Left lung (tissue), 10 donors: ENCODE measurements around the gene YAP1. TPM values are rescaled to one million over a fixed set of nuclear protein-coding genes. Genes with fewer than 3 reads are reported as not detected.

Experiments
- ATAC-seq: fragments of 200-7000 bp; cut with Tn5 transposase; one replicate; pipeline ENCODE4 v1.9.1; 2020; ENCODE audit warnings: moderate library complexity
- DNase-seq, 4 donors: peaks; one replicate each; pipeline ENCODE4 v3.0.0-alpha.2; 2013 to 2020
- H3K27ac ChIP-seq, 2 donors: fragments of 200-600 bp; sonication (generic) in 1 of 2; one replicate each; pipeline versions ENCODE4 v1.5.0 to v1.8.0; 2020 to 2021
- H3K27me3 ChIP-seq, 2 donors: fragments of 200-600 bp; sonication (generic) in 1 of 2; one replicate each; pipeline versions ENCODE4 v1.5.0 to v1.8.0; 2020 to 2021
- H3K36me3 ChIP-seq, 2 donors: fragments of 200-600 bp; sonication (generic) in 1 of 2; one replicate each; pipeline versions ENCODE4 v1.5.0 to v1.8.0; 2020 to 2021
- H3K4me1 ChIP-seq, 2 donors: fragments of 200-600 bp; one replicate each; pipeline ENCODE4 v1.8.0; 2021
- H3K4me3 ChIP-seq, 2 donors: fragments of 200-600 bp; sonication (generic) in 1 of 2; one replicate each; pipeline versions ENCODE4 v1.5.0 to v1.8.0; 2020 to 2021; ENCODE audit warnings: mild to moderate bottlenecking in 1 of 2
- H3K9me3 ChIP-seq, 2 donors: fragments of 200-600 bp; sonication (generic) in 1 of 2; one replicate each; pipeline versions ENCODE4 v1.5.0 to v1.8.0; 2020 to 2021
- CTCF ChIP-seq, 2 donors: fragments of 200-600 bp; sonication (generic) in 1 of 2; IDR thresholded peaks; one replicate each; pipeline versions ENCODE4 v1.5.0 to v1.8.0; 2021; ENCODE audit warnings: antibody characterized with exemption in 2 of 2
- intact Hi-C, 2 donors: fragments of 100-400 bp; cut with DNase I; formaldehyde crosslinking; loops; one replicate each; pipeline versions ENCODE4 v1.11.2 to v1.14.2; 2022
- polyA plus RNA-seq, 6 donors: library from polyadenylated mRNA; unstranded; fragments of 120-200 nt; gene quantifications; one replicate each; pipeline ENCODE4 v1.2.1, GENCODE V29; 2013; ENCODE audit not compliant: insufficient read length in 6 of 6
- total RNA-seq, 2 donors: library from RNA; stranded (reverse); fragmentation: NEBNext Ultra II Directional; extraction: Animal tissue kit (Norgen Biotek cat#: 25700); gene quantifications; one replicate each; pipeline ENCODE4 v1.2.1, GENCODE V29; 2021
- donor health status: DM: no; HTN: yes; CAD: no.
- donor health status: DM: no; HTN: no; CAD: no.

Gene YAP1
- total and polyA plus RNA-seq, 8 donors = 105 to 384 (median 335) TPM

- H3K36me3 ChIP-seq = peaks cover 0 to 9% of the 10 kb centered on the region in 2 donors
- H3K27ac ChIP-seq = peak overlapping the region in 1 of 2 donors; percentile 84
- no peak for TF ChIP-seq CTCF (IDR thresholded peaks at IDR 0.05)
- peaks cover 0 to 4% of the 10 kb centered on the region in 2 donors for H3K4me1 ChIP-seq
- intact Hi-C loops = no loop called here
- H3K4me3 ChIP-seq = no peak overlapping the region
- no peaks in the 10 kb centered on the region for H3K27me3 ChIP-seq
- ATAC-seq (no peak), DNase-seq (no peak)
- no peaks in the 10 kb centered on the region for H3K9me3 ChIP-seq
These were observed 69.1 kb downstream of the YAP1 start for GRCh38 chr11:102179371-102179770.

GRCh38 chr11:102184269-102184987, 74.2 kb downstream of the YAP1 start:
- Histone ChIP-seq H3K27me3 (no peaks in the 10 kb centered on the region), H3K4me3 (no peak overlapping the region), H3K9me3 (no peaks in the 10 kb centered on the region), H3K27ac (no peak overlapping the region), H3K36me3 (no peaks in the 10 kb centered on the region), H3K4me1 (peaks cover 11 to 14% of the 10 kb centered on the region in 2 donors)
- DNase-seq (no peak), ATAC-seq (no peak)
- intact Hi-C loops = no loop called here
- TF ChIP-seq CTCF (IDR thresholded peaks at IDR 0.05) = no peak

- peak overlapping the region in 1 of 2 donors; percentile 54 for H3K27ac ChIP-seq
- no peak for TF ChIP-seq CTCF (IDR thresholded peaks at IDR 0.05)
- intact Hi-C loops = no loop called here
- no peak overlapping the region for H3K4me3 ChIP-seq
- no peaks in the 10 kb centered on the region for H3K36me3 ChIP-seq
- H3K27me3 ChIP-seq = no peaks in the 10 kb centered on the region
- H3K9me3 ChIP-seq = no peaks in the 10 kb centered on the region
- H3K4me1 ChIP-seq = peaks cover 11 to 14% of the 10 kb centered on the region in 2 donors
- ATAC-seq (peak; percentile 20), DNase-seq (no peak)
These were observed 76.4 kb downstream of the YAP1 start for GRCh38 chr11:102186551-102187191.

- TF ChIP-seq CTCF (IDR thresholded peaks at IDR 0.05) = no peak
- intact Hi-C loops = no loop called here
- ATAC-seq (peak; percentile 29), DNase-seq (peak in 2 of 4 donors; percentile 95)
- Histone ChIP-seq H3K27ac (peak overlapping the region in 1 of 2 donors; percentile 54), H3K4me3 (no peak overlapping the region), H3K36me3 (no peaks in the 10 kb centered on the region), H3K4me1 (peaks cover 11 to 14% of the 10 kb centered on the region in 2 donors), H3K27me3 (no peaks in the 10 kb centered on the region), H3K9me3 (no peaks in the 10 kb centered on the region)
These were observed 77.3 kb downstream of the YAP1 start for GRCh38 chr11:102187416-102188151.

GRCh38 chr11:102188488-102188887, 78.2 kb downstream of the YAP1 start:
- ATAC-seq = peak; percentile 19
- no peak for TF ChIP-seq CTCF (IDR thresholded peaks at IDR 0.05)

More at GRCh38 chr11:102188488-102188887, 78.2 kb downstream of the YAP1 start:
- H3K9me3 ChIP-seq = no peaks in the 10 kb centered on the region
- H3K4me1 ChIP-seq = peaks cover 11 to 14% of the 10 kb centered on the region in 2 donors
- H3K36me3 ChIP-seq = no peaks in the 10 kb centered on the region
- H3K4me3 ChIP-seq = no peak overlapping the region
- H3K27me3 ChIP-seq = no peaks in the 10 kb centered on the region
- no peak overlapping the region for H3K27ac ChIP-seq
- intact Hi-C loops = no loop called here
- DNase-seq = peak in 2 of 4 donors; percentile 38 to 50
